Lower leg skin (tissue), 3 donors: ENCODE measurements around the gene SCAPER.

Experiments used
- POLR2A ChIP-seq, 2 donors: fragments of 450-650 bp; IDR thresholded peaks; one replicate each; pipeline ENCODE4 v1.6.1; 2016 to 2017; ENCODE audit warnings: antibody characterized with exemption in 2 of 2, mild to moderate bottlenecking in 1 of 2, moderate library complexity in 1 of 2
- TF ChIP-seq, protein P1 (sequence below), 3 donors: fragments of 450-650 bp; IDR thresholded peaks; one replicate each; pipeline ENCODE4 v1.5.1; 2016; ENCODE audit warnings: antibody characterized with exemption in 3 of 3, mild to moderate bottlenecking in 3 of 3, moderate library complexity in 2 of 3

DNA sequence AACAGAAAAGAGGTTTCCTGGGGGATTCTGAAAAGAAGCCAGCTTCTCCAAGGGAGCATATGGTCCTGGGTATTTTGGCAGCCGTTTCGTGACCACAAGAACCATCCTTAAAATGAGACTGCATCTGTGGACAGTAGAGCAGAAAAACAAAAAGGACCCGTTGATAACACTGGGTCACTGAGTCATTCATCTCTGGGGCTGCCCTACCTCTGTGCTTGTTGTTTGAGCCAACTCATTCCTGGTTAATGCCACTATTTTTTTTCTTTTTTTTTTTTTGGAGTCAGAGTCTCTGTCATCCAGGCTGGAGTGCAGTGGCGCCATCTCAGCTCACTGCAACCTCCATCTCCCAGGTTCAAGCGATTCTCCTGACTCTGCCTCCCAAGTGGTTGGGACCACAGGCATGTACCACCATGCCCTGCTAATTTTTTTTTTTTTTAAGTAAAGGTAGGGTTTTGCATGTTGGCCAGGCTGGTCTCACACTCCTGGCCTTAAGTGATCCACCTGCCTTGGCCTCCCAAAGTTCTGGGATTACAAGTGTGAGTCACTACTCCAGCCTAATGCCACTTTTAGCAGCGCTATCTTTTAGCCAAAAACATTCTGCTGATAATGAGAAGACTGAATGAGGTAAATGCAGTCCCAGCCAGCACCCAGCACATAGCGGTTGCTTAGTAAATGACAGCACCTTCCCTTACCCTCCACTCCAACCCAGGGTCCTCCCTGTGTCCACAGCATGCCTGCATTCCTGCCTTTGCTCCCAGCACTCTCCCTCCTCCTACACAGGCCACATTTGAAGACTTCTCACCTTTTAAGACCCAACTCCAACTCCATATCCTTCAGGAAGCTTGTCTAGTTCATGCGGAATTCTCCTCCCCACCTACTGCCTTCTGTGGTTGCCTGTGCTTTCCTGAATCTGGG is 577.7 kb downstream of the SCAPER start:
- TF ChIP-seq, protein P1, sequence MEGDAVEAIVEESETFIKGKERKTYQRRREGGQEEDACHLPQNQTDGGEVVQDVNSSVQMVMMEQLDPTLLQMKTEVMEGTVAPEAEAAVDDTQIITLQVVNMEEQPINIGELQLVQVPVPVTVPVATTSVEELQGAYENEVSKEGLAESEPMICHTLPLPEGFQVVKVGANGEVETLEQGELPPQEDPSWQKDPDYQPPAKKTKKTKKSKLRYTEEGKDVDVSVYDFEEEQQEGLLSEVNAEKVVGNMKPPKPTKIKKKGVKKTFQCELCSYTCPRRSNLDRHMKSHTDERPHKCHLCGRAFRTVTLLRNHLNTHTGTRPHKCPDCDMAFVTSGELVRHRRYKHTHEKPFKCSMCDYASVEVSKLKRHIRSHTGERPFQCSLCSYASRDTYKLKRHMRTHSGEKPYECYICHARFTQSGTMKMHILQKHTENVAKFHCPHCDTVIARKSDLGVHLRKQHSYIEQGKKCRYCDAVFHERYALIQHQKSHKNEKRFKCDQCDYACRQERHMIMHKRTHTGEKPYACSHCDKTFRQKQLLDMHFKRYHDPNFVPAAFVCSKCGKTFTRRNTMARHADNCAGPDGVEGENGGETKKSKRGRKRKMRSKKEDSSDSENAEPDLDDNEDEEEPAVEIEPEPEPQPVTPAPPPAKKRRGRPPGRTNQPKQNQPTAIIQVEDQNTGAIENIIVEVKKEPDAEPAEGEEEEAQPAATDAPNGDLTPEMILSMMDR (IDR thresholded peaks at IDR 0.05): no peak
- no peak for TF ChIP-seq POLR2A (IDR thresholded peaks at IDR 0.05)
